ENCODE results near the gene ZNF620.
"Not testable (repeated sequence)": the region's sequence is repeated elsewhere in the genome, so short reads cannot be mapped to it uniquely, and the experiment has no call there.

ZNF620 gene

DNA sequence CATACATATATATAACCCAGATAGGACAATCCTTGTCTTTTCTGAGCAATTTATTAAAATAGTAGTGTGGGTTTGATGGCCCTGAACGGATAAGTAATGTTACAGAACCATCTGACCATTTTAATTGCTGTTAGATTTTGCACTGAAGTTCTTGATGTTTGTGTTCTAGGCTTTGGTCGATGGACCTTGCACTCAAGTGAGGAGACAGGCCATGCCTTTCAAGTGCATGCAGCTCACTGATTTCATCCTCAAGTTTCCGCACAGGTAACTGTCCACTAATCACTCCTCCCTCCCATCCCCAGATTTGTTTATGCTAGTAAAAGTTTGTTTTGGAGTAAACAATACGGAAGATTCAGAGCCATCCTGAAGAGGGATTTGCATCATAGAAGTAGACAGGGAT, 47.4 kb upstream of the ZNF620 start:
- H3K27me3 ChIP-seq (replicated peaks; ENCODE audit: insufficient read depth, low read length) = no peaks in the 10 kb centered on the region
- H3K36me3 ChIP-seq (replicated peaks; ENCODE audit: insufficient read depth, low read length) = peaks cover 14% of the 10 kb centered on the region
- peaks cover 5% of the 10 kb centered on the region; the same call in 1 of the 2 replicates for H4K20me1 ChIP-seq (ENCODE audit: insufficient read depth, low read length)
- H3K27ac ChIP-seq (ENCODE audit: low read length) = no peak overlapping the region
- no peaks in the 10 kb centered on the region for H3K9me2 ChIP-seq (replicated peaks; ENCODE audit: insufficient read depth, low read length)
- no peaks in the 10 kb centered on the region for H3K9me3 ChIP-seq (replicated peaks; ENCODE audit: insufficient read depth, low read length)
- 0 out of 2 replicates have a peak overlapping the region, but pooled peaks have one; percentile 94 for H3K9ac ChIP-seq (ENCODE audit: low read length)
- H3F3A ChIP-seq (ENCODE audit: insufficient read depth, low read length) = peaks cover 12% of the 10 kb centered on the region
- peak overlapping the region; percentile 87 for H3K4me3 ChIP-seq (ENCODE audit: low read length)
- H3K79me2 ChIP-seq (ENCODE audit: low read length) = peaks cover 30% of the 10 kb centered on the region
- H3K4me2 ChIP-seq (ENCODE audit: low read depth, low read length) = peak overlapping the region; percentile 85
- H2AFZ ChIP-seq (ENCODE audit: low read length) = no peak overlapping the region
- TF ChIP-seq, protein P1, sequence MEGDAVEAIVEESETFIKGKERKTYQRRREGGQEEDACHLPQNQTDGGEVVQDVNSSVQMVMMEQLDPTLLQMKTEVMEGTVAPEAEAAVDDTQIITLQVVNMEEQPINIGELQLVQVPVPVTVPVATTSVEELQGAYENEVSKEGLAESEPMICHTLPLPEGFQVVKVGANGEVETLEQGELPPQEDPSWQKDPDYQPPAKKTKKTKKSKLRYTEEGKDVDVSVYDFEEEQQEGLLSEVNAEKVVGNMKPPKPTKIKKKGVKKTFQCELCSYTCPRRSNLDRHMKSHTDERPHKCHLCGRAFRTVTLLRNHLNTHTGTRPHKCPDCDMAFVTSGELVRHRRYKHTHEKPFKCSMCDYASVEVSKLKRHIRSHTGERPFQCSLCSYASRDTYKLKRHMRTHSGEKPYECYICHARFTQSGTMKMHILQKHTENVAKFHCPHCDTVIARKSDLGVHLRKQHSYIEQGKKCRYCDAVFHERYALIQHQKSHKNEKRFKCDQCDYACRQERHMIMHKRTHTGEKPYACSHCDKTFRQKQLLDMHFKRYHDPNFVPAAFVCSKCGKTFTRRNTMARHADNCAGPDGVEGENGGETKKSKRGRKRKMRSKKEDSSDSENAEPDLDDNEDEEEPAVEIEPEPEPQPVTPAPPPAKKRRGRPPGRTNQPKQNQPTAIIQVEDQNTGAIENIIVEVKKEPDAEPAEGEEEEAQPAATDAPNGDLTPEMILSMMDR (IDR thresholded peaks at IDR 0.05; ENCODE audit: low read length) = no peak
- no peak for TF ChIP-seq EZH2 (optimal IDR thresholded peaks at IDR 0.05; ENCODE audit: low read depth, low read length)
- peaks cover 9% of the 10 kb centered on the region for H3K4me1 ChIP-seq (ENCODE audit: low read length)
- DNase-seq = no peak

DNA sequence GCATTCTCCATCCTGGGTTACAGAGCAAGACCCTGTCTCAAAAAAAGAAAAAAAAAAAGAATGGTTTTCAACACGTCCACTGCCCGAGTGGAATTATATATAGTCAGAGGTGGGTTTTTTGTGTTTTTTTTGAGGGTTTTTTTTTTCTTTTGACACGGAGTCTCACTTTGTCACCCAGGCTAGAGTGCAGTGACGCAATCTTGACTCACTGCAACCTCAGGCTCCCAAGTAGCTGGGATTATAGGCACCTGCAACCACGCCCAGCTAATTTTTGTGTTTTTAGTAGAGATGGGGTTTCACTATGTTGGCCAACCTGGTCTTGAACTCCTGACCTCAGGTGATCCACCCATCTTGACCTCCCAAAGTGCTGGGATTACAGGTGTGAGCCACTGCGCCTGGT, 45.4 kb upstream of the ZNF620 start:
- H3K9me3 ChIP-seq (replicated peaks; ENCODE audit: insufficient read depth, low read length); H3K4me1 ChIP-seq (ENCODE audit: low read length); H3K4me2 ChIP-seq (ENCODE audit: low read depth, low read length); H3K9ac ChIP-seq (ENCODE audit: low read length); H2AFZ ChIP-seq (ENCODE audit: low read length); H3K9me2 ChIP-seq (replicated peaks; ENCODE audit: insufficient read depth, low read length); H3K27me3 ChIP-seq (replicated peaks; ENCODE audit: insufficient read depth, low read length); H3K4me3 ChIP-seq (ENCODE audit: low read length); H3K27ac ChIP-seq (ENCODE audit: low read length); H4K20me1 ChIP-seq (ENCODE audit: insufficient read depth, low read length); DNase-seq: not testable (repeated sequence)
- H3K79me2 ChIP-seq (ENCODE audit: low read length) = peaks cover 30% of the 10 kb centered on the region
- peaks cover 22% of the 10 kb centered on the region for H3F3A ChIP-seq (ENCODE audit: insufficient read depth, low read length)
- H3K36me3 ChIP-seq (replicated peaks; ENCODE audit: insufficient read depth, low read length) = peaks cover 16% of the 10 kb centered on the region

DNA sequence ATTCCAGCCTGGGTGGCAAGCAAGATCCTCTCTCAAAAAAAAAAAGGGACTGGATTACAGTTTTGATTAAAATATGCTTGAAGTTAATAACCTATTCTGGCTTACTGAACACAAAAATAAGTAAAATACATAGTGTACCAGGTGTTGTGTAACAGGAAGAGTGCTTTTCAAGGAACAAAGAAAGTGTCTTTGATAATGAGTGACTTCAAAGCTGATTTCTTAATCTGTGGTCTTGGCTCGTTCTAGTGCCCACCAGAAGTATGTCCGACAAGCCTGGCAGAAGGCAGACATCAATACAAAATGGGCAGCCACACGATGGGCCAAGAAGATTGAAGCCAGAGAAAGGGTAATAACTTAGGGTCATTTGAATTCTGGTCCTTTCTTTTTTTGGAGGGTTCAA, 44.7 kb upstream of the ZNF620 start:
- TF ChIP-seq, protein P1 (IDR thresholded peaks at IDR 0.05; ENCODE audit: low read length) = no peak
- no peak for TF ChIP-seq EZH2 (optimal IDR thresholded peaks at IDR 0.05; ENCODE audit: low read depth, low read length)
- H3K9me3 ChIP-seq (replicated peaks; ENCODE audit: insufficient read depth, low read length) = no peaks in the 10 kb centered on the region
- no peaks in the 10 kb centered on the region for H3K9me2 ChIP-seq (replicated peaks; ENCODE audit: insufficient read depth, low read length)
- peaks cover 23% of the 10 kb centered on the region for H3F3A ChIP-seq (ENCODE audit: insufficient read depth, low read length)
- no peak overlapping the region for H3K4me3 ChIP-seq (ENCODE audit: low read length)
- peaks cover 9% of the 10 kb centered on the region for H3K4me1 ChIP-seq (ENCODE audit: low read length)
- no peak overlapping the region for H3K4me2 ChIP-seq (ENCODE audit: low read depth, low read length)
- no peak overlapping the region for H3K9ac ChIP-seq (ENCODE audit: low read length)
- H3K36me3 ChIP-seq (replicated peaks; ENCODE audit: insufficient read depth, low read length) = peaks cover 16% of the 10 kb centered on the region
- no peaks in the 10 kb centered on the region for H3K27me3 ChIP-seq (replicated peaks; ENCODE audit: insufficient read depth, low read length)
- DNase-seq = no peak
- H3K27ac ChIP-seq (ENCODE audit: low read length) = no peak overlapping the region
- peaks cover 30% of the 10 kb centered on the region for H3K79me2 ChIP-seq (ENCODE audit: low read length)
- H2AFZ ChIP-seq (ENCODE audit: low read length) = no peak overlapping the region
- H4K20me1 ChIP-seq (ENCODE audit: insufficient read depth, low read length) = peaks cover 5% of the 10 kb centered on the region; the same call in 1 of the 2 replicates

DNA sequence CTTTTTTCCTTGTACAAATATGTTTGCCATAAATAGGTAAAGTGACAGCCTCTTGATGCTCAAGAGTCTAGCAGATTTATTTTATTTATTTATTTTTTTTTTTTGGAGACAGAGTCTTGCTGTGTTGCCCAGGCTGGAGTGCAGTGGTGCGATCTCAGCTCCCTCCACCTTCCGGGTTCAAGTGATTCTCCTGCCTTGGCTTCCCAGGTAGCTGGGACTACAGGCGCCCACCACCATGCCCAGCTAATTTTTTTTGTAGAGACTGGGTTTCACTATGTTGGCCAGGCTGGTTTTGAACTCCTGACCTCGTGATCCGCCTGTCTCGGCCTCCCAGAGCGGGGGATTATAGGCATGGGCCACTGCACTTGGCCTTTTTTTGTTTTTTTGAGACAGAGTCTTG, 43.0 kb upstream of the ZNF620 start:
- not testable (repeated sequence) for H3K9me2 ChIP-seq (replicated peaks; ENCODE audit: insufficient read depth, low read length); H3K27me3 ChIP-seq (replicated peaks; ENCODE audit: insufficient read depth, low read length); DNase-seq; H3K27ac ChIP-seq (ENCODE audit: low read length); H4K20me1 ChIP-seq (ENCODE audit: insufficient read depth, low read length); H3K4me3 ChIP-seq (ENCODE audit: low read length); H3K4me1 ChIP-seq (ENCODE audit: low read length); H3K4me2 ChIP-seq (ENCODE audit: low read depth, low read length); H3K9me3 ChIP-seq (replicated peaks; ENCODE audit: insufficient read depth, low read length); H2AFZ ChIP-seq (ENCODE audit: low read length); H3K9ac ChIP-seq (ENCODE audit: low read length)
- Histone ChIP-seq H3F3A (ENCODE audit: insufficient read depth, low read length) (peaks cover 30% of the 10 kb centered on the region), H3K36me3 (replicated peaks; ENCODE audit: insufficient read depth, low read length) (peaks cover 16% of the 10 kb centered on the region), H3K79me2 (ENCODE audit: low read length) (peaks cover 23% of the 10 kb centered on the region)
